Lower lobe of right lung (tissue), 2 donors: ENCODE data around the gene MT2A. TPM values are rescaled to one million over a fixed set of nuclear protein-coding genes. Genes with fewer than 3 reads are reported as not detected.

Experiments
- ATAC-seq, 2 donors: fragments of 200-7000 bp; cut with Tn5 transposase; one replicate each; pipeline ENCODE4 v1.9.1; 2020 to 2022; ENCODE audit warnings: mild to moderate bottlenecking in 2 of 2, moderate library complexity in 2 of 2
- DNase-seq: peaks from one replicate; pipeline ENCODE4 v3.0.0-alpha.2; 2020
- H3K27ac ChIP-seq: fragments of 200-600 bp; one replicate; pipeline ENCODE4 v1.8.0; 2022
- H3K27me3 ChIP-seq: fragments of 200-600 bp; one replicate; pipeline ENCODE4 v1.8.0; 2022; ENCODE audit warnings: low read depth
- H3K36me3 ChIP-seq: fragments of 200-600 bp; one replicate; pipeline ENCODE4 v1.8.0; 2022; ENCODE audit warnings: mild to moderate bottlenecking
- H3K4me1 ChIP-seq: fragments of 200-600 bp; one replicate; pipeline ENCODE4 v1.8.0; 2022
- H3K4me3 ChIP-seq: fragments of 200-600 bp; one replicate; pipeline ENCODE4 v1.8.0; 2022; ENCODE audit warnings: mild to moderate bottlenecking
- H3K9me3 ChIP-seq: fragments of 200-600 bp; one replicate; pipeline ENCODE4 v1.8.0; 2022
- CTCF ChIP-seq: fragments of 200-600 bp; IDR thresholded peaks from one replicate; pipeline ENCODE4 v1.8.0; 2022; ENCODE audit warnings: antibody characterized with exemption, mild to moderate bottlenecking
- intact Hi-C: fragments of 100-400 bp; cut with DNase I; formaldehyde crosslinking; loops from one replicate; pipeline ENCODE4 v1.11.0; 2022
- total RNA-seq: library from RNA; stranded (reverse); fragmentation: NEBNext Ultra II Directional; extraction: Animal tissue kit (Norgen Biotek cat#: 25700); gene quantifications from one replicate; pipeline ENCODE4 v1.2.1, GENCODE V29; 2021
- donor health status: DM: no; HTN: yes; CAD: no; lungs with severe emphysema.

The MT2A gene
- total RNA-seq, 1 donor from 2014 or later: 223 TPM

- Histone ChIP-seq H3K4me3 (no peak overlapping the region), H3K36me3 (no peaks in the 10 kb centered on the region), H3K27me3 (peaks cover 23% of the 10 kb centered on the region), H3K4me1 (no peaks in the 10 kb centered on the region), H3K9me3 (no peaks in the 10 kb centered on the region), H3K27ac (no peak overlapping the region)
- DNase-seq (no peak), ATAC-seq (no peak)
- no peak for TF ChIP-seq CTCF
- intact Hi-C loops: no loop called here
These were observed 41.4 kb downstream of the MT2A start for GRCh38 chr16:56649820-56650219.

- no peak within 1 kb of the TSS for H3K27ac ChIP-seq
- H3K36me3 ChIP-seq: no peaks in the 10 kb centered on the region
- intact Hi-C loops: no loop called here
- no peak within 1 kb of the TSS for H3K4me3 ChIP-seq
- no peaks in the 10 kb centered on the region for H3K4me1 ChIP-seq
- TF ChIP-seq CTCF: no peak
- H3K27me3 ChIP-seq: peaks cover 17% of the 10 kb centered on the region
- DNase-seq: no peak
- ATAC-seq: no peak
- H3K9me3 ChIP-seq: no peaks in the 10 kb centered on the region
These were observed 43.2 kb downstream of the MT2A start, which contains the start of gene MT1B for GRCh38 chr16:56651586-56651985. Gene MT1B (plus strand): TSS chr16:56651886. CDS start chr16:56651954, 68 bp downstream.

GRCh38 chr16:56652600-56652999, 44.2 kb downstream of the MT2A start:
- Histone ChIP-seq H3K36me3 (no peaks in the 10 kb centered on the region), H3K27ac (no peak overlapping the region), H3K9me3 (no peaks in the 10 kb centered on the region), H3K4me3 (no peak overlapping the region), H3K4me1 (no peaks in the 10 kb centered on the region), H3K27me3 (peaks cover 12% of the 10 kb centered on the region)
- ATAC-seq (no peak), DNase-seq (no peak)
- intact Hi-C loops: no loop called here
- TF ChIP-seq CTCF: no peak

GRCh38 chr16:56653218-56653617, 44.8 kb downstream of the MT2A start:
- TF ChIP-seq CTCF: no peak
- Histone ChIP-seq H3K4me1 (peaks cover 3% of the 10 kb centered on the region), H3K27ac (no peak overlapping the region), H3K36me3 (no peaks in the 10 kb centered on the region), H3K27me3 (peaks cover 6% of the 10 kb centered on the region), H3K4me3 (no peak overlapping the region), H3K9me3 (no peaks in the 10 kb centered on the region)
- intact Hi-C loops: no loop called here
- ATAC-seq (no peak), DNase-seq (no peak)

- peaks cover 10% of the 10 kb centered on the region for H3K4me1 ChIP-seq
- intact Hi-C loops: no loop called here
- peak within 1 kb of the TSS; percentile 74 for H3K4me3 ChIP-seq
- ATAC-seq: peak; percentile 96 to 98
- peak; percentile 94 for DNase-seq
- H3K27ac ChIP-seq: peak within 1 kb of the TSS; percentile 78
- H3K27me3 ChIP-seq: peaks cover 6% of the 10 kb centered on the region
- no peak for TF ChIP-seq CTCF
- no peaks in the 10 kb centered on the region for H3K9me3 ChIP-seq
- H3K36me3 ChIP-seq: no peaks in the 10 kb centered on the region
These were observed 49.4 kb downstream of the MT2A start, which contains the start of gene MT1F for GRCh38 chr16:56657555-56658326. Gene MT1F (plus strand): TSS chr16:56657959. CDS start chr16:56658059, 100 bp downstream.
